Fibroblast of peridontal ligament (primary cell): Measurements from ENCODE around the gene INPP5A.

Experiments
- DNase-seq: peaks from one replicate; pipeline ENCODE4 v3.0.0-alpha.2; 2010; ENCODE audit errors: extremely low read depth

The INPP5A gene

GRCh38 chr10:132611986-132612385 lies 74.4 kb downstream of the INPP5A start:
- no peak for DNase-seq

DNA sequence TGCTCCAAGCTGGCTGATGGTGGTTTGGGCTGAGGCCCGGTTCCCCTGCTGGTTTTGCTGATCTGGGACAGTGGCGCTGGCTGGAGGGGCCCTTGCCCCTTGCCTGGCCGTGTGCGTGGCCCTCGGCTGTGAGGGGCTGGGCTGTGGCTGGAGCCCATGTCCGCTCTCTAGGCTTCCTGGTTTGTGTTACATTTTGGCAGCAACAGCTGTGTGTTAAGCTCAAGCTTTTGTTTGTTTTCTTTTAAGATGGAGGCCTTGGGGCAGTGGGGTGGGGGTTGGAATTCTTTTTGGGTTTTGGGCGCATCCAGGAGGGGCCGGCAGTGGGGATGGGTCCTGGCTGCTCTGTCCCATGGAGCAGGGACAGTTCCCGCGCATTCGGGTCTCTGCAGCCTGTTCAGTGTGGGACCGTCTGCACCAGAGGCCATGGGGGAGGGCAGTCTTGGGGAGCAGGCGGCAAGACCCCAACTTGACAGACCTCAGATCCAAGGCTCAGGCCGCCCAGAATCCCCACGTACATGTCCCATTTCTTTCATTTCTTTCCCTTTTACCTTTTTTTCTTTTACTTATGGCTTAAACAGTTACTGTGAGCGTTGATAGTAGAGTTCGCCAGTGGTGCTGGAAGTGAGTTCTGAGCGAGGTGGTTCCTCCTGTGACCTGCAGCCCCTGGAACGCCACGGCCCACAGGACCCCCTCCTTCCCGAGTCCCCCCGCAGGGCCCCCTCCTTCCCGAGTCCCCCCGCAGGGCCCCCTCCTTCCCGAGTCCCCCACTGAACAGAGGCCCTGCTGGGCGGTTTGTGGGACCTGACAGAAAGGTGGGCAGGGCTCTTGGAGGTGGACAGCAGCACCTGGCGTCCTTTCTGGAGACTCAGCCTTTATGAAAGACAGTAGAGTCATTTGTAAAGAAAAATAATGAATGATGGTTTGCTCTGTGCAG lies 75.3 kb downstream of the INPP5A start:
- peak; percentile 42 for DNase-seq

DNA sequence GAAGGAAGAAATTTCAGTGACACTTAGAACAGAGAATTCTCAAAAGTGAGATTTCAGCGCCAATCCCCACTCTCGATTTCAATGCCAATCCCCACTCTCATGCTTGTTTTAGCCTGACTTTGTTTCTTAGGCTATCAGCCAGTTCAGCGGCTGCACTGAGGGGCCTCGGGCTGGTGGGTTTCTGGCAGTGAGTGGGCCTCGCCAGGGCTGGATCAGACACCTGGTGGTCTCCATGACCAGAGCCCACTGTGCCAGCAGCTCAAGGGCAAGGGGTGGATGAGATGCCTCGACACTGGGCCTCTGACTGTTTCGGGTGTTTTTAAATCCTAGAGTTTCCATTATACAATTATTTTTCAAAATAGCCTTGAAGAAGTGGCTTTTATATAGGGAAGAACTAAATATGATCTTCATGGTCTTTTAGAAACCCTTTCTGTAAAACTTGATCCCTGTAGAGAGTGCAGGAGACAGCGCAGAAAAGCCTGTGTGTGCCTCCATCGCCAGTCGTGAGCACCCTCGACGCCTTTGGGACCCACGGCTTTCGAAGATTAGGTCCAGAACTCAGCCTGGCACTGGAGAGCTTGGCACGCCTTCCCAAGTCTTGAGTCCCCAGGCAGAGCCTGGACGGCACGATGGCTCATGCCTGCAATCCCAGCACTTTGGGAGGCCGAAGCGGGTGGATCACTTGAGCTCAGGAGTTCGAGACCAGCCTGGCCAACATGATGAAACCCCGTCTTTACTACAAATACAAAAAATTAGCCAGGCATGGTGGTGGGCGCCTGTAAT lies 76.2 kb downstream of the INPP5A start:
- no peak for DNase-seq

DNA sequence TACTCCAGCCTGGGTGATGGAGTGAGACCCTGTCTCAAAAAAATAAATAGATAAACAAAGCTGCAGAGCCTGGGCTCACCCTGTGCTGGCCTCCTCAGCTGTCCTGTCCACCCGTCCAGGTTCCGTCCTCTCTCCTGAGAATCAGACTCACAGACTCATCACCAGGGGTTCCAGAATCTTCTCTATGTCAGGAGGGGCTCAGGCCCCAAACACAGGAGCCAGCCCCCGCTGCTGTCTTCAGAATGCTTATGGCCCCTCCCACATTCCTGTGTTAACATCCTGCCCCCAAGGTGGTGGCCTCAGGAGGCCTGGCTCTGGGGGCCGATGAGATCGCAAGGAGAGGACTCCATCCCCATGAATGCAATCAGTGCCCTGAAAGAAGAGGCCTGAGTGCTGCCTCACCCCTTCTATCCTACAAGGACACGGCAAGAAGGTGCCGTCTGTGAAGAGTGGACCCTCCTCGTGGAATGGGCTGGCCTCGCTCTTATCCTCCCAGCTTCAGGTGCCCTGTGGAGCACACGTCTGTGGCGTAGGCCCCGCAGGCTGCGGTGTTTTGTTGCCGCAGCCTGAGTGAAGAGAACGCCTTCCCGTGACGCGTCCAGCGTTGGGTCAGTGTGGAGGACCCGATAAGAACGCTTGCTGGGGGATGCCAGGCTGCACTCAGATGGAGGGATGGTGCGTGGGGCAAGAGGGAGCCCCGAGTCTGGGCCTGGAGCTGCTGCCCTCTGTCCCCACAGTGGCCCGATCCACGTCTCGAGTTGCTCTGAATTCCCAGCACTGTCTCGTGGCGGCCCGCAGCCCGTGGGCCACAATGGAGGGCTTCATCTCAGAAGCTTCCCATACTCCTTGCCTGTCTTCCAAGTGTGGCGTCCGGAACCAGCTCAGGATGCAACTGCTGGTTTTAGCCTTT lies 77.1 kb downstream of the INPP5A start:
- no peak for DNase-seq

DNA sequence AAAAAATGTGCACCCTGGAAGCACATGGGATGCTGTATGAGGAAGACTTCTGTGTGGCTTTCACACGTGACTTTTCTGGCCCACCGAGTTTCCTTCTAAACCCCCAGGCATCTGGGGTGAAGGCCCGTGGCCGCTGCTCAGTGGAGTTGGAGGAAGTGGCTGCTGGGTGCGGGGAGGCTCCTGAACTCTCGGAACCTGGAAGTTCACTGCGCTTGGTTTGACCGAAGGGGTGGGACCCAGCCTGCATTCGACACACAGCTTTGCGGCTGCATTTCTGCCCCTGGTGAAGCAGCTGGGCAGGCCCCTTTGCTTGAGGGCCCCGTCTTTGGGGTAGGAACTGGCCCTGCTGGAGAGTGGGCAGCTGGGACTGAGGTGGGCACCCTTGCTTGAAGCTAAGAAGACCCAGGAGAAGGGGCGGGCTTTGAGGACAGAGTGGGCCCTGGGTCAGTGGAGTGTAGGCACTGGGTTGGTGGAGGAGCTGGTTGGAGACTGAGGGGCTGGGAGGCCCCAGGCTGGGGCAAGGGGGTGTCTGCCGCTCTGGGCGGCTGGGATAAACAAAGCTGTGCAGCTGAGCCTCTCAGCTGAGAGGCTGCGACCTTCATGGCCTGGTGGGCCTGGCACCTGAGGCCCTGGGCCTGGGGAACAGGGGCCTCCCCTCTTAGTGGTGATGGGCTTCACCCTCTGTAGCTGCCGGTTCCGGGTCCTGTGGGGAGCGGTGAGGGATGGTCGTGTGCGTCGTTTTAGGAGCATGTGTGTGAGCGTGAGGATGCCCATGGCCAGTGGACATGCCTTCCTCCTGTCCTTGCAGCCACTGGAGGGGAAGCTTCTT lies 78.0 kb downstream of the INPP5A start:
- DNase-seq, result no peak

DNA sequence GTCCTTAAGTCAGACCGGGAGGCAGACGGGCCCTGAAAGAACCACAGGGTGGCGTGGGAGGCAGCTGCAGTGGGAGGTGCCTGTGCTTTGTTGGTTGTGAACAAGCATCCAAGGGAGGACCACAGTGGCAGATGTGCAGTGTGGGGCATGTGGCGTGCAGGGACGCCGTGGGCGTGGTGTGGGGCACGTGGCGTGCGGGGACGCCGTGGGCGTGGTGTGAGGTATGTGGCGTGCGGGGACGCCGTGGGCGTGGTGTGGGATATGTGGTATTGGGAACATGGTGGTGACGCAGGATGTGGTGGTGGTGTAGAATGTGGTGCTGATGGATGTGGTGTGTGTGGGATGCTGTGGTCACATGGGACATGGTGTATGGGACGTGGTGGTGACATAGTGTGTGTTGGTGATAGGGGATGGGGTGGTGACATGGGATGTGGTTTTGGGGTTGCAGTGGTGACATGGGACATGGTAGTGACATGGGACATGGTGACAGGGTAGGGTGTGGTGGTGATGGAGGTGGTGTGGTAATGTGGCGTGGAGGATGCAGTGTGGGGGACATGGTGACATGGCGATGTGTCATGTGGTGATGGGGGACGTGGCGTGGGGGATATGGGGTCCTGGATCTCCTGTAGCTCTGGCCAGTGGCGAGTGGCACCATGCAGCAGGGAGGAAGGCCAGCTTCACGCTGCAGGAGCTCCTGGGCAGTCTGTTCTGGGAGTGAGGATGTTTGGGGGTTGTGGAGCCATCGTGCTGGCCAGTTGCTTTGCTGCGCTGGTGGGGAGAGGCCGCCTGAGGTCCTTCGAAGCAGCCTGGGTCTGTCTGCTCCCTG lies 78.8 kb downstream of the INPP5A start:
- DNase-seq, result no peak

DNA sequence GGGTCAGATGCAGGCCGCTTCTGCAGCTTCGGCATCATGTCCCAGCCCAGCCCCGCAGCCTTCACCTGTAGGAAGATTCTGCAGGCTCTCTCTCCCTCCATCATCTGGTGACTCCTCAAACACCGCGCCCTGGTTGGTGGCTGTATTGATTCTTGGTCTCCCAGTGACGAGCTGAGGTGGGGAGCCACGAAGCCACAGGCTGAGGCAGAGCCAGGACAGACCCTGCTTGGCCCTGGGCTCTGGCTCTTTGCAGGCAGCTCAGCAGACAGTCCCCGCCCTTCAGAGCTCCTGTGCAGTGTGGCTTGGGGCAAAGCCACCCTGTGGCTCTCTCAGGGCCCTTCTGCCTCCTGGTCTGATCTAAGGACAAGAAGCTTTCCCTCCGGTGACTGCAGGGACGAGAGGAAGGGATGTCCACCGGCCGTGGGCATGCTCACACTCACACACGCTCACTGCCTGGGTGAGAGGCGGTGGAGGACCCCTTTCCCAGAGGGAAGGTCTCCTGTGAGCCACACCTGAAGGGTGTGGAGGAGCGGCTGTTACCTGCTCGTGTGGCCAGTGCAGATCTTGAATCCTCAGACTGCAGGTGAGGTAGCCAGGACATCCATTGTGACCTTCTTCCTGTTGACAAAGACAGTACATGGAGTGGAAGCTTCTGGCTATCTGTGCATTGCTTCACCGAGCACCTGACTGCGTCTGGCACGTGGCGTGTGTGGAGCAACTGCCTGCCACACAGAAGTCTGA lies 79.6 kb downstream of the INPP5A start:
- DNase-seq, result no peak

- no peak for DNase-seq
These were observed 80.1 kb downstream of the INPP5A start for GRCh38 chr10:132617737-132618052.

DNA sequence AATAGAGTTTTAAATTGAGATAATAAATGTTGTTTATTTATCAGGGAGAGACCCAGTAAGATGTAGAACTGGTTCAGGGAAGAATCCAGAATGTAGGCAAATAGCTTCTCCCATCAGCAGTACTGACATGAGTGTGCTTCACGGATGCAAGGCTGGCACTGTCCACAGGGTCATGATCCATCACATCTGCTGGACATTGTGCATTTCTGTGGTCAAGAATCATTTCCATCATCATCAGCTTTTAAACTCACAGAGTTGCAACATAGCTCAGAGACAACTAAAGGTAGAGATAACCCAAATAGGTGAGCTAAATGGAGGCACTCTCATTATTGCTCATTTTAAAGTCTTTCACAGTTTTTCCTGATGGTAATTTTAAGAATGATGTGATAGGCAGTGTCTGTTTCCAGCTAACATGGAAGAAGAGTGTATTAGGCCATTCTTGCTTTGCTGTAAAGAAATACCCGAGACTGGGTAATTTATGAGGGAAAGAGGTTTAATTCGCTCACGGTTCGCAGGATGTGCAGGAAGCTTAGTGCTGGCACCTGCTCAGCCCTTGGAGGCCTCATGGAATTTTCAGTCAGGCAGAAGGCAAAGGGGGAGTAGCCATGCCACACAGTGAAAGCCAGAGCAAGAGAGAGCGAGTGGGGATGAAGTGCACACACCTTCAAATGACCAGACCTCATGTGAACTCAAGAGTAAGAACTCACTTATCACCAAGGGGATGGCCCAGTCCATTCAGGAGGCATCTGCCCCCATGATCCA lies 80.8 kb downstream of the INPP5A start:
- peak; percentile 9 for DNase-seq

- no peak for DNase-seq
These were observed 82.3 kb downstream of the INPP5A start for GRCh38 chr10:132619927-132620326.

- DNase-seq, result no peak
These were observed 86.7 kb downstream of the INPP5A start for GRCh38 chr10:132624061-132624846.

GRCh38 chr10:132624847-132625471 lies 87.4 kb downstream of the INPP5A start:
- no peak for DNase-seq

DNA sequence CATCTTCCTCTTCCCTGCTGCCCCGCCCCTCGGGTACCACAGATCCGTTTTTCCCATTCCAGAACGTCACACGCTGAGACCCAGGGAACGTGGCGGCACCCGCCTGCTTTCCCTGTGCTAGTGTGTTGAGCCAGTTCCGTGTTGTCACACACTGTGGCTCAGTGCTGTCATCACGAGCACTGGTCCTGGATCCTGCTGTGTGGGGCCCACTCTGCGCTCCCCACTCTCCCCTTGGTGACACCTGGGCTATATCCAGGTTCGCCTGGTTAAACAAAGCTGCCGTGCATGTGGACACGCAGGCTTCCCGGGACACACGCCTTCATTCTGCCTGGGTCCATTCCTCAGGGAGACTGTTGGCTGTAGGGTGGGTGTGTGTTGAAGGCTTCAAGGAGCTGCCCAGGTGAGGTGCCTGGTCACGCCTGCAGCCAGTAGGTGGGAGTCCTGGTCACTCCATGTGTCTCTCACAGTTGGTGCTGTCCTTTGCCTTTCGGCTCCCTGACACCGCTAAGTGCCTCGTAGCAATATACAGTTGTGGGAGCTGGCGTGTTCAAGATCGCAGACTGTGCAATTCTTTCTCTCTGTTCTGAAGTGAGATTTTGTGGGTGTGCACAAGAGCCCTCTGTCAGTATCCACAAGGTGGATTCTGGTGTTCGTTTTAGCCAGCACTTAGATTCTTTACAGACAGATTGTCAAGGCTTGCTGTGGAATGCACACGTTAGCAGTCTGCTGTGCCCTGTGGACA lies 88.6 kb downstream of the INPP5A start:
- no peak for DNase-seq

DNA sequence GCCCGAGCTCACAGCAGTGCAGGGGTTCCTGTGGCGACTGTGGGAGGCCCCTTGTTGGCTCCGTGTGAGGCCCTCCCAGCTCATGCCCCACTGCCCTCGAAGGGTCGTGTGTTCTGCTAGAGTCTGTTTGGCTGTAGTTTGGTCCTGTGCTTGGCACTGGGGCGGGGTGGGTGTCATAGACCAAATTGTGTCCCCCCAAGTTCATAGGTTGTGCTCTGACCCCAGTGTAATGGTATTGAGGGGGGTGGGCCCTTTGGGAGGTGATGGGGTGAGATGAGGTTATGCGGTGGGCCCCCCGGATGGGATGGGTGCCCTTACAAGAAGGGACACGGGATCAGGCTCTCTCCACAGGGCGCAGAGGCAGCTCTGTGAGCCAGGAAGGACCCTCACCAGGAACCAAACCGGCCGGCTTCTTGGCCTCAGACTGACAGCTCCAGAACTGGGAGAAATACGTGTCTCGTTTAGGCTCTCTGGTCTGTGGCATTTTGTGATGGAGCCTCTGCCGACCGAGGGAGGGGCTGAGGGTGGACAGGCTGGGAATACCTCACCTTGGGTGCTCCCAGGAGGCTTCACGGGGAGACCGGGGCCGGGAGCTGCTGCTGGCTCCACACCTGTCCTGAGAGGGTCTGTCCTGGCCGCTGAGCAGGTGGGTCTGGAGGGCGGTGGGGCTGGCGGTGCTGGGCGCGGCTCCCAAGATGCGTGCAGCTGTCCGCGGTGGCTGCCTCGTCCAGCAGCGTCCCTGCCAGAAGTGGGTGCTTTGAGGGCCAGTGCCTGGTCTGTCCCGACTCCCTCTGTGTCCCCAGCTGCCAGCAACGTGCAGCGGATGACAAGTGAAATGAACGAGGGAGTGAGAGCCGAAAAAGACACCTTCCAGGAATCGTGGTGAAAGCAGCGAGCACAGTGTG lies 89.4 kb downstream of the INPP5A start:
- DNase-seq, result no peak

DNA sequence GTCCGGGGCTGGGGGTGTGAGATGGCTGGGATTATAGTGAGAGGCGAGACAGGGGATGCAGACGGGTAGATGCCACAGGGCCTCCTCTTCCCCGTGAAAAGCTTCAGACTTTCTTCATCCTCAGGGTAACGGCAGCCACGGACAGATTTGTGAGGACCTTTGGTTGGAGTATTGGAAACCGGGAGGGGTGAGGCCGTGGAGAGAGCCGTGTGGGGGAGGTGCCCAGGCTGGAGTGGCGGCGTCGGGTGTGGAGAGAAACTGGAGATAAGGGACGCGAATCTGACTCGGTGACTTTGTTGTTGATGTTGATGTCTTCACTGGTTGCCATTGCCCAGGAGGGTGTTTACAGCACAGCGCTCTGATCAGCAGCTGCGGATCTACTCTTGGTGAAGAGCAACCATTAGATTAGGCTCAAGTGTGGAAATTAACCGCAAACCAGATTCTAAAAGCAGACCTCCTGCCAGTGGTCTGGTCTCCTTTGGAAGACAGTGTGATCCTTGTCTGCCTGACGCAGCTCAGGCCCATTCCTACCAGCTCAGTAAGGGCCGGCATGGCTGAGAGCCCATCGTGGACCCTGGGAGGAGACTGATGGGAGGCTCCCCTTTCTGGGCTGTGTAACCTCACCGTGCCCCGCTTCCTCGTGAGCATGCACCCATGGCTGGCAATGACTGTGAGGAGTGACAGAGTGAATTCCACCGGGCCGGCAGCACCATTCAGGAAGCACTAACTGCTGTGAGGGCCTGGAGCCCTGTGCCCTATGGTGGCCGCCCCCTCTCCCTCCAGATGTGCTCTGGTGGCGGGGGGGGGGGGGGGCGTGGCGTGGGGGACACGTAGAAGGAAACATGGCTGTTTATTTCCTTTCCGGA lies 90.3 kb downstream of the INPP5A start:
- no peak for DNase-seq
